ENCODE data around the gene FAIM. TPM values are rescaled to one million over a fixed set of nuclear protein-coding genes. Genes with fewer than 3 reads are reported as not detected.

The FAIM gene
- total and polyA plus RNA-seq, 9 donors = 7.2 to 27.5 (median 9.8) TPM

- Histone ChIP-seq H3K9me3 (no peaks in the 10 kb centered on the region), H3K27ac (no peak overlapping the region), H3K4me1 (ENCODE audit: insufficient read depth) (no peaks in the 10 kb centered on the region), H3K4me3 (no peak overlapping the region), H3K27me3 (no peaks in the 10 kb centered on the region), H3K36me3 (peaks cover 2% of the 10 kb centered on the region)
- no peak for TF ChIP-seq CTCF (IDR thresholded peaks at IDR 0.05)
- TF ChIP-seq POLR2A (IDR thresholded peaks at IDR 0.05) = no peak
- TF ChIP-seq EP300 (IDR thresholded peaks at IDR 0.05) = no peak
- no peak for DNase-seq
- intact Hi-C loops (cut with DNase I) = no loop called here
- 63 to 73% (median 68%) methylated on average over 1 of the region's 1 CpG for WGBS, 3 donors
Measured at GRCh38 chr3:138668107-138668506, 59.5 kb downstream of the FAIM start.

GRCh38 chr3:138670407-138670806, 61.8 kb downstream of the FAIM start:
- Histone ChIP-seq H3K27me3 (no peaks in the 10 kb centered on the region), H3K36me3 (no peaks in the 10 kb centered on the region), H3K27ac (no peak overlapping the region), H3K4me1 (ENCODE audit: insufficient read depth) (no peaks in the 10 kb centered on the region), H3K4me3 (no peak overlapping the region), H3K9me3 (peaks cover 0 to 3% of the 10 kb centered on the region in 2 donors)
- DNase-seq = no peak
- no peak for TF ChIP-seq CTCF (IDR thresholded peaks at IDR 0.05)
- TF ChIP-seq POLR2A (IDR thresholded peaks at IDR 0.05) = no peak
- no peak for TF ChIP-seq EP300 (IDR thresholded peaks at IDR 0.05)
- intact Hi-C loops (cut with DNase I) = no loop called here

GRCh38 chr3:138673641-138674530, 65.3 kb downstream of the FAIM start:
- no peaks in the 10 kb centered on the region for H3K4me1 ChIP-seq (ENCODE audit: insufficient read depth)
- no peaks in the 10 kb centered on the region for H3K27me3 ChIP-seq
- no peak overlapping the region for H3K27ac ChIP-seq
- TF ChIP-seq CTCF (IDR thresholded peaks at IDR 0.05) (no peak), POLR2A (IDR thresholded peaks at IDR 0.05) (no peak), EP300 (IDR thresholded peaks at IDR 0.05) (no peak)
- intact Hi-C loops (cut with DNase I) = no loop called here
- no peak for DNase-seq
- no peak overlapping the region for H3K4me3 ChIP-seq
- H3K9me3 ChIP-seq = peaks cover 0 to 3% of the 10 kb centered on the region in 2 donors
- WGBS, 3 donors = 57 to 71% (median 62%) methylated on average over 4 of the region's 4 CpGs
- no peaks in the 10 kb centered on the region for H3K36me3 ChIP-seq

- H3K27ac ChIP-seq = no peak overlapping the region
- H3K4me3 ChIP-seq = no peak overlapping the region
- no peak for TF ChIP-seq POLR2A (IDR thresholded peaks at IDR 0.05)
- no peak for TF ChIP-seq CTCF (IDR thresholded peaks at IDR 0.05)
- no peak for TF ChIP-seq EP300 (IDR thresholded peaks at IDR 0.05)
- H3K9me3 ChIP-seq = peaks cover 0 to 3% of the 10 kb centered on the region in 2 donors
- DNase-seq = no peak
- H3K36me3 ChIP-seq = no peaks in the 10 kb centered on the region
- 91 to 99% (median 98%) methylated on average over 1 of the region's 1 CpG for WGBS, 3 donors
- H3K4me1 ChIP-seq (ENCODE audit: insufficient read depth) = no peaks in the 10 kb centered on the region
- intact Hi-C loops (cut with DNase I) = no loop called here
- no peaks in the 10 kb centered on the region for H3K27me3 ChIP-seq
Measured at GRCh38 chr3:138675393-138675792, 66.8 kb downstream of the FAIM start.

Data from ovary (tissue), 9 donors.